Mesangial cell (primary cell): Measurements from ENCODE around the gene NXPH2. TPM values are rescaled to one million over a fixed set of nuclear protein-coding genes. Genes with fewer than 3 reads are reported as not detected.

Experiments
- total RNA-seq: library from RNA; depleted of rRNA; stranded (reverse); fragments of >200 nt; gene quantifications from 2 replicates; pipeline ENCODE4 v1.2.3, GENCODE V29; 2015

The NXPH2 gene
- 0.25 TPM in 1 of 2 replicates, not detected in the other for total RNA-seq

GRCh38 chr2:138779781-138780445 is at the start of gene NXPH2:
NXPH2 (minus strand) TSS chr2:138780390; CDS start chr2:138780241, 149 bp downstream.

